Measurements from ENCODE around the gene EIF5A. TPM values are rescaled to one million over a fixed set of nuclear protein-coding genes. Genes with fewer than 3 reads are reported as not detected.

EIF5A gene
- total and polyA plus RNA-seq, 2 of the 8 experiments (the other 6 are each of a cell fraction or from before 2014, with no cell fraction given), result 717 to 1,172 TPM

DNA sequence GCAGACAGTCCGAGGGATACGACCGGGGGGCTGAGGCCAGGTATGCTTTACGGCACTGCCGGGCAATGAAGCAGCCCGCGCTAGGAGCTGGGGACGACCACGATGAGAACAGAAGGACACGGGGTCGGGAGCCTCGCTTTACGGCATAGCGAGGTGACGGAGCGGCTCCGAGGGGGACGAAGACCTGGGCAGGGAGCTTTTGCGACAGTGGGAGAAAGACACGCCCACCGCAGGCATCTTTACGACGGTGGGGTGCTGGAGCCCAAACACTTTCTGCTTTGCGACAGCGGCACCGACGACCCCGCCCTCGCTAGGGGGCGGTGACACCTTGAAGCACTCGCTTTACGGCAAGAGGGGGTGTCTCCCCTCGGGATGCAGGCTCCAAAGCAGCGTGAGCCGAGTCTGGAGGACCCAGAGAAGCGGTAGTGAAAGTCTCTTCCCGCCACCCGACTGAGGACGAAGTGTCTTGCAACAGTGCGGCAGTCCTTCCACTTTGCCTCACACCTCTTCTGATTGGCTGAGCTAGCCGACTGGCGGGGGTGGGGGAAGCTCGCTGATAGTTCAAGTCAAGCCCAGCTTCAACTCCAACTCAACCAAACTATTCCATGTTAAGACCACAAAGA, 22.1 kb downstream of the EIF5A start (continued):
- TF ChIP-seq EP300 (IDR thresholded peaks at IDR 0.05; ENCODE audit: borderline replicate concordance in 1 of 2, low read depth in 2 of 2, low read length in 2 of 2) (no peak; a peak in 1 of 3 replicates), YY1 (IDR thresholded peaks at IDR 0.05; ENCODE audit: low read depth, low read length) (no peak), TAF1 (IDR thresholded peaks at IDR 0.05; ENCODE audit: low read depth, low read length) (peak; percentile 65; the same call in 1 of the 2 replicates), NRF1 (IDR thresholded peaks at IDR 0.05; ENCODE audit: low read depth, low read length) (no peak), NANOG (IDR thresholded peaks at IDR 0.05; ENCODE audit: insufficient read depth, low read depth, low read length, poor library complexity, severe bottlenecking) (no peak), POLR2AphosphoS5 (IDR thresholded peaks at IDR 0.05; ENCODE audit: low read depth, low read length) (peak; percentile 88), SP4 (IDR thresholded peaks at IDR 0.05; ENCODE audit: low read length) (no peak), RXRA (IDR thresholded peaks at IDR 0.05; ENCODE audit: insufficient read depth, low read depth, low read length) (no peak), KDM4A (IDR thresholded peaks at IDR 0.05; ENCODE audit: low read depth, low read length, severe bottlenecking) (peak; percentile 25), CBX5 (IDR thresholded peaks at IDR 0.05; ENCODE audit: low read depth, low read length) (no peak), EZH2 (IDR thresholded peaks at IDR 0.05; ENCODE audit: low read depth, low read length, severe bottlenecking) (no peak), POLR2A (IDR thresholded peaks at IDR 0.05; ENCODE audit: control extremely low read depth in 1 of 2, low read depth in 2 of 2, low read length in 2 of 2) (peak in 1 of 2 experiments; percentile 80; a peak in 2 of 3 replicates), PHF8 (conservative IDR thresholded peaks at IDR 0.05; ENCODE audit: low read depth, low read length) (peak; percentile 44; the same call in 1 of the 2 replicates), TAF7 (optimal IDR thresholded peaks at IDR 0.05; ENCODE audit: borderline replicate concordance, low read depth, low read length) (peak; percentile 60), SP1 (IDR thresholded peaks at IDR 0.05; ENCODE audit: low read depth, low read length) (no peak; the same call in 1 of the 2 replicates), SP2 (IDR thresholded peaks at IDR 0.05; ENCODE audit: low read length) (no peak), SRF (IDR thresholded peaks at IDR 0.05; ENCODE audit: low read depth, low read length) (no peak), TBP (IDR thresholded peaks at IDR 0.05; ENCODE audit: low read depth, low read length) (peak; percentile 63; the same call in 1 of the 2 replicates), SAP30 (IDR thresholded peaks at IDR 0.05; ENCODE audit: insufficient read depth, insufficient replicate concordance, low read length) (peak; percentile 69)
- TF ChIP-seq, protein P1, sequence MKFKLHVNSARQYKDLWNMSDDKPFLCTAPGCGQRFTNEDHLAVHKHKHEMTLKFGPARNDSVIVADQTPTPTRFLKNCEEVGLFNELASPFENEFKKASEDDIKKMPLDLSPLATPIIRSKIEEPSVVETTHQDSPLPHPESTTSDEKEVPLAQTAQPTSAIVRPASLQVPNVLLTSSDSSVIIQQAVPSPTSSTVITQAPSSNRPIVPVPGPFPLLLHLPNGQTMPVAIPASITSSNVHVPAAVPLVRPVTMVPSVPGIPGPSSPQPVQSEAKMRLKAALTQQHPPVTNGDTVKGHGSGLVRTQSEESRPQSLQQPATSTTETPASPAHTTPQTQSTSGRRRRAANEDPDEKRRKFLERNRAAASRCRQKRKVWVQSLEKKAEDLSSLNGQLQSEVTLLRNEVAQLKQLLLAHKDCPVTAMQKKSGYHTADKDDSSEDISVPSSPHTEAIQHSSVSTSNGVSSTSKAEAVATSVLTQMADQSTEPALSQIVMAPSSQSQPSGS (IDR thresholded peaks at IDR 0.05; ENCODE audit: low read length), result 0 out of 2 replicates have a peak, but pooled peaks have one; percentile 41
- TF ChIP-seq, protein P2, sequence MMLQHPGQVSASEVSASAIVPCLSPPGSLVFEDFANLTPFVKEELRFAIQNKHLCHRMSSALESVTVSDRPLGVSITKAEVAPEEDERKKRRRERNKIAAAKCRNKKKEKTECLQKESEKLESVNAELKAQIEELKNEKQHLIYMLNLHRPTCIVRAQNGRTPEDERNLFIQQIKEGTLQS (IDR thresholded peaks at IDR 0.05; ENCODE audit: insufficient read depth, low read depth, low read length), result peak; percentile 93
- TF ChIP-seq, protein P3, sequence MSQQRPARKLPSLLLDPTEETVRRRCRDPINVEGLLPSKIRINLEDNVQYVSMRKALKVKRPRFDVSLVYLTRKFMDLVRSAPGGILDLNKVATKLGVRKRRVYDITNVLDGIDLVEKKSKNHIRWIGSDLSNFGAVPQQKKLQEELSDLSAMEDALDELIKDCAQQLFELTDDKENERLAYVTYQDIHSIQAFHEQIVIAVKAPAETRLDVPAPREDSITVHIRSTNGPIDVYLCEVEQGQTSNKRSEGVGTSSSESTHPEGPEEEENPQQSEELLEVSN (IDR thresholded peaks at IDR 0.05), result peak; percentile 26; the same call in 1 of the 2 replicates

Data from H1 (cell line).